WTC11 (cell line): ENCODE results near the gene PCDHAC2. TPM values are rescaled to one million over a fixed set of nuclear protein-coding genes. Genes with fewer than 3 reads are reported as not detected.

ENCODE experiments used
- CBFB ChIP-seq: sonication (generic); formaldehyde crosslinking; IDR thresholded peaks from 2 replicates; pipeline ENCODE4 v1.8.1; 2022; ENCODE audit warnings: mild to moderate bottlenecking, low read depth, missing genetic modification reagents
- ELF4 ChIP-seq: sonication (generic); formaldehyde crosslinking; IDR thresholded peaks from 2 replicates; pipeline ENCODE4 v1.8.1; 2022; ENCODE audit warnings: low read depth, mild to moderate bottlenecking, moderate library complexity, missing genetic modification reagents
- EMX1 ChIP-seq: fragments of 250-450 bp; sonication (Bioruptor Pico); IDR thresholded peaks from 2 replicates; pipeline ENCODE4 v1.8.0; 2021; ENCODE audit warnings: mild to moderate bottlenecking
- FOXK1 ChIP-seq: sonication (generic); formaldehyde crosslinking; IDR thresholded peaks from 2 replicates; pipeline ENCODE4 v1.8.0; 2022; ENCODE audit warnings: mild to moderate bottlenecking, moderate library complexity, missing genetic modification reagents
- GABPB1 ChIP-seq: sonication (generic); formaldehyde crosslinking; IDR thresholded peaks from 2 replicates; pipeline ENCODE4 v1.8.1; 2023; ENCODE audit warnings: mild to moderate bottlenecking, missing genetic modification reagents
- HMGA2 ChIP-seq: fragments of 250-450 bp; sonication (Bioruptor Pico); IDR thresholded peaks from 2 replicates; pipeline ENCODE4 v1.4.0; 2021; ENCODE audit warnings: mild to moderate bottlenecking, moderate library complexity
- IRF2 ChIP-seq: sonication (generic); formaldehyde crosslinking; IDR thresholded peaks from 2 replicates; pipeline ENCODE4 v1.8.0; 2022; ENCODE audit warnings: low read depth, missing genetic modification reagents, borderline replicate concordance
- NR3C1 ChIP-seq: sonication (generic); formaldehyde crosslinking; conservative IDR thresholded peaks from 2 replicates; pipeline ENCODE4 v1.8.1; 2023; ENCODE audit warnings: low read depth, mild to moderate bottlenecking, missing genetic modification reagents
- RORB ChIP-seq: fragments of 250-450 bp; sonication (Bioruptor Pico); IDR thresholded peaks from 2 replicates; pipeline ENCODE4 v1.9.0; 2021; ENCODE audit warnings: mild to moderate bottlenecking
- SMAD4 ChIP-seq: sonication (generic); formaldehyde crosslinking; IDR thresholded peaks from 2 replicates; pipeline ENCODE4 v1.8.0; 2022; ENCODE audit warnings: mild to moderate bottlenecking, missing genetic modification reagents
- SP1 ChIP-seq: sonication (generic); formaldehyde crosslinking; conservative IDR thresholded peaks from 2 replicates; pipeline ENCODE4 v1.8.1; 2022; ENCODE audit warnings: missing genetic modification reagents
- ZNF317 ChIP-seq: sonication (generic); formaldehyde crosslinking; IDR thresholded peaks from 2 replicates; pipeline ENCODE4 v1.8.1; 2023; ENCODE audit warnings: low read depth, mild to moderate bottlenecking, moderate library complexity, missing genetic modification reagents, borderline replicate concordance
- total RNA-seq: library from RNA; stranded (reverse); gene quantifications from 3 replicates; pipeline ENCODE4 v1.2.3, GENCODE V29; 2021
- TF ChIP-seq, protein P1 (sequence below): fragments of 250-450 bp; sonication (Bioruptor Pico); conservative IDR thresholded peaks from 2 replicates; pipeline ENCODE4 v1.9.0; 2021; ENCODE audit warnings: mild to moderate bottlenecking
- TF ChIP-seq, protein P2 (sequence below): sonication (generic); formaldehyde crosslinking; IDR thresholded peaks from 2 replicates; pipeline ENCODE4 v1.8.0; 2022; ENCODE audit warnings: mild to moderate bottlenecking, missing genetic modification reagents
- TF ChIP-seq, protein P3 (sequence below): sonication (generic); formaldehyde crosslinking; IDR thresholded peaks from 2 replicates; pipeline ENCODE4 v1.8.1; 2023; ENCODE audit warnings: mild to moderate bottlenecking, missing genetic modification reagents, borderline replicate concordance
- TF ChIP-seq, protein P4 (sequence below): sonication (generic); formaldehyde crosslinking; IDR thresholded peaks from 2 replicates; pipeline ENCODE4 v1.8.1; 2023; ENCODE audit warnings: mild to moderate bottlenecking, missing genetic modification reagents
- TF ChIP-seq, protein P5 (sequence below): sonication (generic); formaldehyde crosslinking; IDR thresholded peaks from 2 replicates; pipeline ENCODE4 v1.8.0; 2023; ENCODE audit warnings: missing genetic modification reagents, mild to moderate bottlenecking, borderline replicate concordance
- TF ChIP-seq, protein P6 (sequence below): sonication (generic); formaldehyde crosslinking; IDR thresholded peaks from 2 replicates; pipeline ENCODE4 v1.8.1; 2023; ENCODE audit warnings: mild to moderate bottlenecking, moderate library complexity, missing genetic modification reagents

PCDHAC2 gene
- total RNA-seq, 1 experiment from 2014 or later, result 11.3 TPM

DNA sequence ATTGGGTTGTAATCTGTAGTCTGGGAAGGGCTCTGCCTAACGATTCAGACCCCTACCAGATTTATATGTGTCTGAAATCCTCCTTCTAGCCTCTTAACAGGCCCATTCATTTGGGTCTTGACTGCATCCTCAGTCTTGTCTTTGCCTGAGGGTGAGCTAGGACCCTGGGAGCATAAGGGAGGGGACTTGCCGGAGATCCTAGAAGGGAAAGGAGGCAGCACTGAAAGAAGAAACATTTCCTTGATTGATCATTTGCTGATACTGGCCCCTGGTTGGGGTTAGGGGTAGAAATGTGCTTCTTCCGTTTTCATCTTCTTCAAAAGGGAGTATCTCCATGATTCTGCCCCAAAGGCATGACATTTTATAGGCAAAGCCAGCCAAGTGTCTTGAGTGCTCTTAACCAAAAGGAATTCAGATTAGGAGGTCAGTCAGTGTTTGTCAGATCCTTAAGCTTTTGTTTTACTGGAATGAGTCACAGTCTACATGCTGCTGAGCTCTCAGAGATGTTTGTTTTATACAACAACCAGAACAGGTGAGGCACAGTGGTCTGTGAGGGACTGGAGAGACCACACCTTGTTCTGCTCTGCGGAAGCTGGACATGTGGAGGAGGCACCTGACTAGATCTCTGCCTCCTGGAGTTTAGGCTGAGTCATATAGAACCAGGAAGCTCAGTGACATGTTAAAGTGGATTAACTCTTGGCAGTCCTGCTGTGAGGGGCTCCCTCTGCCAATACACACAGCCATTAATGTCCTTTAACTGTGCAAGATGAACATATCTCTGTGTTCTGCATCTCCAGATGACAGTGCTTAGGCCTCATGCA, 37.7 kb downstream of the PCDHAC2 start (continued):
- TF ChIP-seq, protein P1, sequence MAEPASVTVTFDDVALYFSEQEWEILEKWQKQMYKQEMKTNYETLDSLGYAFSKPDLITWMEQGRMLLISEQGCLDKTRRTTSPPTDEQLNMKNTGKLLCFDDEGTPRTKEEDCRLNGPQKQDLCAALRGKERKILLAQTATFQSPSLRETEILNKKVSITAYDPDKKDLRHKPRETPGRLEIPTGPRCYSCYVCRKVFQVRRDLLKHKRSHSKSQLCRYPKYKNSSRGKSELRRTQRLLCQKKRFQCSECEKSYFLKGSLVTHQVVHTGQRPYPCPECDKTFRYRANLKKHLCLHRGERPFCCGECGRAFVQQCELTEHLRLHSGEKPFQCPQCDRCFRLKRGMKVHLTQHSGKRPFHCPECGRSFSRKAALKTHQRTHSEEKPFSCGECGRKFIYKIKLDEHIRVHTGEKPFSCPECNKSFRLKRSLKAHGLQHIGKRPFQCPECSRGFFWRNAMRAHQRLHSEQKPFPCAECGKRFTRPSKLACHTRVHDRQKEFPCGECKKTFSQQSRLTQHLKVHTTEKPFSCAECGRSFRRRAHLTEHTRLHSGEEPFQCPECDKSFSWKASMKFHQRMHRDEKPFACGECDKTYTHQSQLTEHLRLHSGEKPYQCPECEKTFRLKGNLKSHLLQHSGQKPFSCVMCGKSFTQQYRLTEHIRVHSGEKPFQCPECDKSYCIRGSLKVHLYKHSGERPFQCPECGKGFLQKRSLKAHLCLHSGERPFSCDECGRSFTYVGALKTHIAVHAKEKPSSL, result no peak
- TF ChIP-seq, protein P2, sequence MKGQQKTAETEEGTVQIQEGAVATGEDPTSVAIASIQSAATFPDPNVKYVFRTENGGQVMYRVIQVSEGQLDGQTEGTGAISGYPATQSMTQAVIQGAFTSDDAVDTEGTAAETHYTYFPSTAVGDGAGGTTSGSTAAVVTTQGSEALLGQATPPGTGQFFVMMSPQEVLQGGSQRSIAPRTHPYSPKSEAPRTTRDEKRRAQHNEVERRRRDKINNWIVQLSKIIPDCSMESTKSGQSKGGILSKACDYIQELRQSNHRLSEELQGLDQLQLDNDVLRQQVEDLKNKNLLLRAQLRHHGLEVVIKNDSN (CRISPR knock-in tag), result peak; percentile 54; the same call in 1 of the 2 replicates
- TF ChIP-seq, protein P3, sequence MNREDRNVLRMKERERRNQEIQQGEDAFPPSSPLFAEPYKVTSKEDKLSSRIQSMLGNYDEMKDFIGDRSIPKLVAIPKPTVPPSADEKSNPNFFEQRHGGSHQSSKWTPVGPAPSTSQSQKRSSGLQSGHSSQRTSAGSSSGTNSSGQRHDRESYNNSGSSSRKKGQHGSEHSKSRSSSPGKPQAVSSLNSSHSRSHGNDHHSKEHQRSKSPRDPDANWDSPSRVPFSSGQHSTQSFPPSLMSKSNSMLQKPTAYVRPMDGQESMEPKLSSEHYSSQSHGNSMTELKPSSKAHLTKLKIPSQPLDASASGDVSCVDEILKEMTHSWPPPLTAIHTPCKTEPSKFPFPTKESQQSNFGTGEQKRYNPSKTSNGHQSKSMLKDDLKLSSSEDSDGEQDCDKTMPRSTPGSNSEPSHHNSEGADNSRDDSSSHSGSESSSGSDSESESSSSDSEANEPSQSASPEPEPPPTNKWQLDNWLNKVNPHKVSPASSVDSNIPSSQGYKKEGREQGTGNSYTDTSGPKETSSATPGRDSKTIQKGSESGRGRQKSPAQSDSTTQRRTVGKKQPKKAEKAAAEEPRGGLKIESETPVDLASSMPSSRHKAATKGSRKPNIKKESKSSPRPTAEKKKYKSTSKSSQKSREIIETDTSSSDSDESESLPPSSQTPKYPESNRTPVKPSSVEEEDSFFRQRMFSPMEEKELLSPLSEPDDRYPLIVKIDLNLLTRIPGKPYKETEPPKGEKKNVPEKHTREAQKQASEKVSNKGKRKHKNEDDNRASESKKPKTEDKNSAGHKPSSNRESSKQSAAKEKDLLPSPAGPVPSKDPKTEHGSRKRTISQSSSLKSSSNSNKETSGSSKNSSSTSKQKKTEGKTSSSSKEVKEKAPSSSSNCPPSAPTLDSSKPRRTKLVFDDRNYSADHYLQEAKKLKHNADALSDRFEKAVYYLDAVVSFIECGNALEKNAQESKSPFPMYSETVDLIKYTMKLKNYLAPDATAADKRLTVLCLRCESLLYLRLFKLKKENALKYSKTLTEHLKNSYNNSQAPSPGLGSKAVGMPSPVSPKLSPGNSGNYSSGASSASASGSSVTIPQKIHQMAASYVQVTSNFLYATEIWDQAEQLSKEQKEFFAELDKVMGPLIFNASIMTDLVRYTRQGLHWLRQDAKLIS (CRISPR knock-in tag), result 0 out of 2 replicates have a peak, but pooled peaks have one; percentile 45
- TF ChIP-seq, protein P4, sequence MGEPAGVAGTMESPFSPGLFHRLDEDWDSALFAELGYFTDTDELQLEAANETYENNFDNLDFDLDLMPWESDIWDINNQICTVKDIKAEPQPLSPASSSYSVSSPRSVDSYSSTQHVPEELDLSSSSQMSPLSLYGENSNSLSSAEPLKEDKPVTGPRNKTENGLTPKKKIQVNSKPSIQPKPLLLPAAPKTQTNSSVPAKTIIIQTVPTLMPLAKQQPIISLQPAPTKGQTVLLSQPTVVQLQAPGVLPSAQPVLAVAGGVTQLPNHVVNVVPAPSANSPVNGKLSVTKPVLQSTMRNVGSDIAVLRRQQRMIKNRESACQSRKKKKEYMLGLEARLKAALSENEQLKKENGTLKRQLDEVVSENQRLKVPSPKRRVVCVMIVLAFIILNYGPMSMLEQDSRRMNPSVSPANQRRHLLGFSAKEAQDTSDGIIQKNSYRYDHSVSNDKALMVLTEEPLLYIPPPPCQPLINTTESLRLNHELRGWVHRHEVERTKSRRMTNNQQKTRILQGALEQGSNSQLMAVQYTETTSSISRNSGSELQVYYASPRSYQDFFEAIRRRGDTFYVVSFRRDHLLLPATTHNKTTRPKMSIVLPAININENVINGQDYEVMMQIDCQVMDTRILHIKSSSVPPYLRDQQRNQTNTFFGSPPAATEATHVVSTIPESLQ (CRISPR knock-in tag), result no peak
- TF ChIP-seq, protein P5, sequence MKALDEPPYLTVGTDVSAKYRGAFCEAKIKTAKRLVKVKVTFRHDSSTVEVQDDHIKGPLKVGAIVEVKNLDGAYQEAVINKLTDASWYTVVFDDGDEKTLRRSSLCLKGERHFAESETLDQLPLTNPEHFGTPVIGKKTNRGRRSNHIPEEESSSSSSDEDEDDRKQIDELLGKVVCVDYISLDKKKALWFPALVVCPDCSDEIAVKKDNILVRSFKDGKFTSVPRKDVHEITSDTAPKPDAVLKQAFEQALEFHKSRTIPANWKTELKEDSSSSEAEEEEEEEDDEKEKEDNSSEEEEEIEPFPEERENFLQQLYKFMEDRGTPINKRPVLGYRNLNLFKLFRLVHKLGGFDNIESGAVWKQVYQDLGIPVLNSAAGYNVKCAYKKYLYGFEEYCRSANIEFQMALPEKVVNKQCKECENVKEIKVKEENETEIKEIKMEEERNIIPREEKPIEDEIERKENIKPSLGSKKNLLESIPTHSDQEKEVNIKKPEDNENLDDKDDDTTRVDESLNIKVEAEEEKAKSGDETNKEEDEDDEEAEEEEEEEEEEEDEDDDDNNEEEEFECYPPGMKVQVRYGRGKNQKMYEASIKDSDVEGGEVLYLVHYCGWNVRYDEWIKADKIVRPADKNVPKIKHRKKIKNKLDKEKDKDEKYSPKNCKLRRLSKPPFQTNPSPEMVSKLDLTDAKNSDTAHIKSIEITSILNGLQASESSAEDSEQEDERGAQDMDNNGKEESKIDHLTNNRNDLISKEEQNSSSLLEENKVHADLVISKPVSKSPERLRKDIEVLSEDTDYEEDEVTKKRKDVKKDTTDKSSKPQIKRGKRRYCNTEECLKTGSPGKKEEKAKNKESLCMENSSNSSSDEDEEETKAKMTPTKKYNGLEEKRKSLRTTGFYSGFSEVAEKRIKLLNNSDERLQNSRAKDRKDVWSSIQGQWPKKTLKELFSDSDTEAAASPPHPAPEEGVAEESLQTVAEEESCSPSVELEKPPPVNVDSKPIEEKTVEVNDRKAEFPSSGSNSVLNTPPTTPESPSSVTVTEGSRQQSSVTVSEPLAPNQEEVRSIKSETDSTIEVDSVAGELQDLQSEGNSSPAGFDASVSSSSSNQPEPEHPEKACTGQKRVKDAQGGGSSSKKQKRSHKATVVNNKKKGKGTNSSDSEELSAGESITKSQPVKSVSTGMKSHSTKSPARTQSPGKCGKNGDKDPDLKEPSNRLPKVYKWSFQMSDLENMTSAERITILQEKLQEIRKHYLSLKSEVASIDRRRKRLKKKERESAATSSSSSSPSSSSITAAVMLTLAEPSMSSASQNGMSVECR (CRISPR knock-in tag), result no peak
- TF ChIP-seq SP1 (CRISPR knock-in tag) (peak; percentile 51; the same call in 1 of the 2 replicates), NR3C1 (CRISPR knock-in tag) (no peak), IRF2 (CRISPR knock-in tag) (no peak), ZNF317 (no peak), RORB (CRISPR knock-in tag) (no peak), SMAD4 (CRISPR knock-in tag) (no peak), EMX1 (CRISPR knock-in tag) (no peak), CBFB (CRISPR knock-in tag) (no peak), GABPB1 (CRISPR knock-in tag) (no peak), HMGA2 (CRISPR knock-in tag) (no peak), FOXK1 (CRISPR knock-in tag) (peak; percentile 54; the same call in 1 of the 2 replicates), ELF4 (CRISPR knock-in tag) (no peak)
- TF ChIP-seq, protein P6, sequence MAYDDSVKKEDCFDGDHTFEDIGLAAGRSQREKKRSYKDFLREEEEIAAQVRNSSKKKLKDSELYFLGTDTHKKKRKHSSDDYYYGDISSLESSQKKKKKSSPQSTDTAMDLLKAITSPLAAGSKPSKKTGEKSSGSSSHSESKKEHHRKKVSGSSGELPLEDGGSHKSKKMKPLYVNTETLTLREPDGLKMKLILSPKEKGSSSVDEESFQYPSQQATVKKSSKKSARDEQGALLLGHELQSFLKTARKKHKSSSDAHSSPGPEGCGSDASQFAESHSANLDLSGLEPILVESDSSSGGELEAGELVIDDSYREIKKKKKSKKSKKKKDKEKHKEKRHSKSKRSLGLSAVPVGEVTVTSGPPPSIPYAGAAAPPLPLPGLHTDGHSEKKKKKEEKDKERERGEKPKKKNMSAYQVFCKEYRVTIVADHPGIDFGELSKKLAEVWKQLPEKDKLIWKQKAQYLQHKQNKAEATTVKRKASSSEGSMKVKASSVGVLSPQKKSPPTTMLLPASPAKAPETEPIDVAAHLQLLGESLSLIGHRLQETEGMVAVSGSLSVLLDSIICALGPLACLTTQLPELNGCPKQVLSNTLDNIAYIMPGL, result no peak
- TF ChIP-seq, all 79 proteins: peak for 12
